Panc1 (cell line): ENCODE data around the gene CYP26B1.

Experiments used
- CTCF ChIP-seq: fragments of 450-650 bp; IDR thresholded peaks from 2 replicates; pipeline ENCODE4 v1.5.1; 2017; ENCODE audit warnings: mild to moderate bottlenecking
- REST ChIP-seq, 2 experiments: IDR thresholded peaks; 2 replicates each; pipeline ENCODE4 v1.6.1; 2011 to 2012; ENCODE audit warnings: low read depth in 2 of 2, control low read depth in 1 of 2, low read length in 1 of 2, mild to moderate bottlenecking in 1 of 2, moderate library complexity in 1 of 2; ENCODE audit not compliant: insufficient read depth in 1 of 2
- SIN3A ChIP-seq: IDR thresholded peaks from 2 replicates; pipeline ENCODE4 v1.6.1; 2012; ENCODE audit warnings: low read depth, mild to moderate bottlenecking, low read length, moderate library complexity, borderline replicate concordance; ENCODE audit not compliant: insufficient read depth
- TCF7L2 ChIP-seq: IDR thresholded peaks from 2 replicates; pipeline ENCODE4 v1.6.1; 2011; ENCODE audit warnings: mild to moderate bottlenecking, low read depth, low read length, inconsistent platforms

DNA sequence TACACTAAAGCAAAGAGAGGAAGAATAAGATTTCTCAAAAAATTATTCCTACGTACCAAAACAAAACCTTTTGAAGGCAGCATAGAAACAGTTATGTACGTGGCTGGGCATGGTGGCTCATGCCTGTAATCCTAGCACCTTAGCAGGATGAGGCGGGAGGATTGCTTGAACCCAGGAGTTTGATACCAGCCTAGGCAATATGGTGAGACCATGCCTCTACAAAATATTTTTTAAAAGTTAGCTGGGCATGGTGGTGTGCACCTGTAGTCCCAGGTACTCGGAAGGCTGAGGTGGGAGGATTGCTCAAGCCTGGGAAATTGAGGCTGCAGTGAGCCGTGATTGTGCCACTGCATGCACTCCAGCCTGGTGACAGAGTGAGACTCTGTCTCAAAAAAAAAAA lies 14.9 kb upstream of the CYP26B1 start:
- TF ChIP-seq CTCF (no peak), SIN3A (no peak), REST (IDR thresholded peaks at IDR 0.05; ENCODE audit: insufficient read depth in 1 of 2, low read depth in 2 of 2, low read length in 1 of 2) (no peak), TCF7L2 (no peak)
